Activated CD4-positive, alpha-beta T cell treated with anti-CD3 and anti-CD28 coated beads, Interleukin-2, amount 10 ng/mL, durations not matched to agents 7 days and 5 days (primary cell): ENCODE data around the gene PFDN1. TPM values are rescaled to one million over a fixed set of nuclear protein-coding genes. Genes with fewer than 3 reads are reported as not detected.

Experiments
- CTCF ChIA-PET: fragments of 350-600 bp; sonication (Branson Sonifier 250); formaldehyde crosslinking; loops from one replicate; lab custom pipeline; 2021; ENCODE audit warnings: antibody characterized with exemption; lab: Charles Lee
- POLR2A ChIA-PET: fragments of 350-600 bp; sonication (Branson Sonifier 250); formaldehyde crosslinking; loops from one replicate; lab custom pipeline; 2021; ENCODE audit warnings: antibody characterized with exemption; lab: Charles Lee
- DNase-seq: peaks from one replicate; pipeline ENCODE4 v3.0.0-alpha.2; 2020
- H3K27ac Mint-ChIP-seq: one replicate; pipeline ENCODE4 v1.8.0; 2021; ENCODE audit warnings: mild to moderate bottlenecking, moderate library complexity, mixed read lengths
- H3K27me3 Mint-ChIP-seq: one replicate; pipeline ENCODE4 v1.8.0; 2021; ENCODE audit warnings: mixed read lengths
- H3K36me3 Mint-ChIP-seq: one replicate; pipeline ENCODE4 v1.8.0; 2021; ENCODE audit warnings: low read depth, mixed read lengths
- H3K4me1 Mint-ChIP-seq: one replicate; pipeline ENCODE4 v1.8.0; 2021; ENCODE audit warnings: mixed read lengths
- H3K4me3 Mint-ChIP-seq: one replicate; pipeline ENCODE4 v1.8.0; 2021; ENCODE audit warnings: mild to moderate bottlenecking, moderate library complexity, mixed read lengths
- H3K9me3 Mint-ChIP-seq: one replicate; pipeline ENCODE4 v1.8.0; 2021; ENCODE audit warnings: mixed read lengths
- total RNA-seq, 2 experiments: library from RNA; stranded (reverse); gene quantifications; one replicate each; pipeline ENCODE4 v1.2.3, GENCODE V29; 2021

PFDN1 gene
- total RNA-seq, 2 experiments from 2014 or later, result 60.8 to 70.5 TPM

DNA sequence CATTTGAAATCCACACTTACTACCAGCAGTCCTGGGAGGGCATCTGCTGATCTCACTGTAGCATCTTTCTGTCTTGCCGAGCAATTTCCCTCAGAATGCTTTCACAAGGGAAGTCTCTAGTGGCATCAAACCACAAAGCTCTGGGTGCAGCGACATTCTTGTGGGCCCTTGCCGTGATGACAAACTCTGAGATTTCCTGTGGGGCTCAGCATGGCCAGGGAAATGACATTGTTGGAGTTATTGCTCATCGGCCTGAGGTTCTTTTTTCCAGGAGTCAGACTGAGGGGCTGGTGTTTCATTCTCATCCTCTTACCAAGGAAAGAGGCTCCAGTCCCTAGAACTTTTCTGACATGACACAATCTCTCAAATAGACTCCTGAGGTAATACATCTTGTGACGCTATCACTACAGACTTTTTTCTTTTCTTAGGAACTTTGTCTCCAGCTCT, 51.4 kb downstream of the PFDN1 start:
- ChIA-PET CTCF (interaction anchor here (0.7 to 8.2 kb wide), 8 partner anchors 7 to 383 kb away, joined by 3 to 59 read pairs (median 4); partner anchors contain the start of gene HBEGF), POLR2A (interaction anchor here (0.5 kb wide), 1 partner anchor 52 kb away, joined by 4 read pairs; no protein-coding TSS in a partner anchor)
- Mint-ChIP-seq H3K4me3 (peak overlapping the region; percentile 53), H3K9me3 (peaks cover 2% of the 10 kb centered on the region), H3K27ac (peak overlapping the region; percentile 85), H3K4me1 (peaks cover 36% of the 10 kb centered on the region), H3K36me3 (peaks cover 28% of the 10 kb centered on the region), H3K27me3 (no peaks in the 10 kb centered on the region)
- peak; percentile 80 for DNase-seq

DNA sequence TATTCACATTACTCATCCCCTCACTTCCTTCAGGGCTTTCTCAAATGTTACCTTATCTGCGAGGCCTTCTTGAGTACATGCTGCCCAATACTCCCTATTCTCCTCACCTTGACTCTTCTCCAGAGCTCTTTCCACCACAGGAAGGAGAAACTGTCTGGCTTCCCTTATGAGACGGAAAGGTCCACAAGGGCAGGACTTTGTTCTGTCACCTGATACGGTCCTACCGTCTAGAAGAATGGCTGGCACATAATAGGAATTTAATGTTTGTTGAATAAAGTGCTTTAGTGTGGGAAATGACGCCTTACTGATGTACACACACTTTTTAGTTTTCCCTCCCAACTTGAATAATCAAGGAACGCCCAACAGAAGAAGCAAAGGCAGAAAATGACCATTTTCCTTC, 52.5 kb downstream of the PFDN1 start:
- Mint-ChIP-seq H3K36me3 (peaks cover 30% of the 10 kb centered on the region), H3K4me1 (peaks cover 48% of the 10 kb centered on the region), H3K4me3 (no peak overlapping the region), H3K27ac (peak overlapping the region; percentile 87), H3K27me3 (no peaks in the 10 kb centered on the region), H3K9me3 (peaks cover 2% of the 10 kb centered on the region)
- no peak for DNase-seq
- ChIA-PET CTCF (interaction anchor here (1.4 to 3.1 kb wide), 5 partner anchors 9 to 113 kb away, joined by 4 to 19 read pairs (median 5); partner anchors contain the start of gene HBEGF), POLR2A (no interaction called here)

DNA sequence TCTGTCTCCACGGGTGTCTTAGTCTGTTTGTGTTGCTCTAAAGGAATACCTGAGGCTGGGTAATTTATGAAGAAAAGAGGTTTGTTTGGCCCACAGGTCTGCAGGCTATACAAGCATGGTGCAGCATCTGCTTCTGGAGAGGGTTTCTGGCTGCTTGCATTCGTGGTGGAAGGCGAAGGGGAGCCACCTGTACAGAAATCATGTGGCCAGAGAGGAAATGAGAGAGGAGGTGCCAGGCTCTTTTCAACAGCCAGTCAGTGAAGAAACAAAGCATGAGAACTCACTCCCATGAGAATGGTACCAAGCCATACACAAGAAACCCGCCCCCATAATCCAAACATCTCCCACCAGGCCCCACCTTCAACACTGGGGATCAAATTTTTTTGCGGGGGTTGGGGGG, 53.4 kb downstream of the PFDN1 start:
- POLR2A ChIA-PET, result no interaction called here
- no peaks in the 10 kb centered on the region for H3K27me3 Mint-ChIP-seq
- H3K4me3 Mint-ChIP-seq, result no peak overlapping the region
- H3K9me3 Mint-ChIP-seq, result peaks cover 2% of the 10 kb centered on the region
- H3K4me1 Mint-ChIP-seq, result peaks cover 56% of the 10 kb centered on the region
- H3K36me3 Mint-ChIP-seq, result peaks cover 37% of the 10 kb centered on the region
- DNase-seq, result no peak
- CTCF ChIA-PET, result interaction anchor here (2.7 kb wide), 1 partner anchor 97 kb away, joined by 10 read pairs; the partner anchor contains the start of gene HBEGF
- peak overlapping the region; percentile 87 for H3K27ac Mint-ChIP-seq

DNA sequence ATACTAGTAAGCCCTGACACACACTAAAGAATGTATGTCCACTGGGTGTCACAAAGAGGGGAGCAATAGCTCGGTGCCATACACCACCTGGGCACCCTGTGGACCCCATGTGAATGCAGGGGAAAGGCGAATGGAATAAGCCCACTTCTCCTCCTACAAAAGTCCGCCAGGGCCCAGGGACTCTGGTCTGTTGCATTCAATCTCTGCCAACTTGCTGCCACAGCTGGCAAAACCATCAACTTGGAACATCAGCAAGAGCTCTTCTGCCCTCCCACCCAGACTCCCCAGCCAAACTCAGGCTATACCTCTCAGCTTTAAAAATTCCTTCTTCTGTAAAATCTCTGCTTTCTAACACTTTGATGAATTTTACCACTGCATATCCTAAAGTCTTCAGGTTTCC, 54.5 kb downstream of the PFDN1 start:
- H3K4me1 Mint-ChIP-seq, result peaks cover 59% of the 10 kb centered on the region

DNA sequence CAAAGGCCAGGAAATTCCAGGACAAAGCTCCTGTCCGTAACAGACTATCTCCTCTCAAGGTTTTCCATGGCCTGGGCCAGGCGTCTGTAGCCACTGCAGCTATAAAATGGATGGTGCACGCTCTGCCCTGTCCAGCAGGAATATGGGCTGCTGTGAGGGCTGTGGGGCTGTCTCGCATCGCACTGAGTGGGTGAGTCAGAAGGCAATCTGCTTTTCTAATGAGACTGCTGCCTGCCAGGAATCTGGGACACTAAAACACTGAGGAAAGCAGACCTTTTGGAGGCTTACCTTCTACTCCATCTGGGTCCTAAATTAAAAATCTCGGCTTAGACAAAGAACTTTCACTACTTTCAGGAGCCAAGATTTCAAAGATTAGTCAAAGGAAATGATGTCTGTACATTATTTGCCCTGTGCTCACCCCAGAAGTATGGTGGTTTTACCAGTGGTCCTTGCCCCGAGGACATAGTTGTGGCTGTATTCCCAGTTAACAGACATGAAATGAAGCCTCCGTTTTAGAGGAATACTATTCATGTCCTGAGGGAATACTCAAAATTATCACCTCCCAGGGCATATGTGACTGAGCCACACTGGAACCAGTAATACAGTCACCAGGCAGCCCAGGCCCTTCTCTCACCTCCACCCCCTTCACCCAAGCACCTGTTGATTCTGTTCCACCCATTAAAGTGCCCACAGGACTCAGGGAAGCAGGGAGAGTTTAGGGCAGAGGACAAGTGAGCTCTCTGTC, 56.4 kb downstream of the PFDN1 start:
- H3K27me3 Mint-ChIP-seq, result no peaks in the 10 kb centered on the region
- DNase-seq, result no peak
- H3K27ac Mint-ChIP-seq, result peak overlapping the region; percentile 28
- CTCF ChIA-PET, result interaction anchor here (0.7 to 7.6 kb wide), 6 partner anchors 9 to 1073 kb away, joined by 3 to 88 read pairs (median 40); partner anchors contain the start of genes HBEGF and SLC4A9
- H3K4me3 Mint-ChIP-seq, result no peak overlapping the region
- peaks cover 32% of the 10 kb centered on the region for H3K36me3 Mint-ChIP-seq
- peaks cover 2% of the 10 kb centered on the region for H3K9me3 Mint-ChIP-seq
- peaks cover 59% of the 10 kb centered on the region for H3K4me1 Mint-ChIP-seq
- POLR2A ChIA-PET, result no interaction called here

More for the DNA sequence above, 54.5 kb downstream of the PFDN1 start:
- no peak for DNase-seq
- Mint-ChIP-seq H3K27ac (no peak overlapping the region), H3K4me3 (no peak overlapping the region), H3K9me3 (peaks cover 2% of the 10 kb centered on the region), H3K36me3 (peaks cover 38% of the 10 kb centered on the region), H3K27me3 (no peaks in the 10 kb centered on the region)
- ChIA-PET POLR2A (interaction anchor here (0.6 kb wide), 1 partner anchor 14 kb away, joined by 3 read pairs; no protein-coding TSS in a partner anchor), CTCF (interaction anchor here (1.4 to 7.6 kb wide), 5 partner anchors 47 to 113 kb away, joined by 3 to 88 read pairs (median 7); partner anchors contain the start of genes HBEGF and SLC4A9)

DNA sequence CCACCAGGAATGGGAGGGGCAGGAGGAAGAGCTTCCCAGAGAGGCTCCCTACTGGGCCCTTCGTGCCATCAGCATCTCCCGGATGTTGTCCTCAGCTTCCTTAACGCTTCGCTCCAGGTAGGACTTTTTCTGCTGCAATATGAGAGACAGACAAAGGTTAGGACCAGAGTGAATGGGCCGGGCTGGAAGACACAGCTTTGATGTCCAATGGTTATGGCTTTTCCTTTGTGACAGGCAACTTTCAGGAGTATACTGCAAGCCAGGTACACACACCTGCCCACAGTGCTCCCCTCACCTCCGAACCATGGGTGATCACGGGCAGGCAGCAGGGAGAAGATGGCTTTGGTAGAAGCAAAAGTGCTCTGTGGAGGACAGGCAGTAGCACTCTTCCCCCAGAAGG, 57.0 kb downstream of the PFDN1 start:
- DNase-seq, result no peak
- H3K9me3 Mint-ChIP-seq, result peaks cover 2% of the 10 kb centered on the region
- ChIA-PET POLR2A (no interaction called here), CTCF (interaction anchor here (0.8 to 7.6 kb wide), 7 partner anchors 9 to 119 kb away, joined by 3 to 88 read pairs (median 33); partner anchors contain the start of genes HBEGF and SLC4A9)
- H3K4me1 Mint-ChIP-seq, result peaks cover 58% of the 10 kb centered on the region
- H3K27ac Mint-ChIP-seq, result peak overlapping the region; percentile 42
- no peaks in the 10 kb centered on the region for H3K27me3 Mint-ChIP-seq
- peaks cover 30% of the 10 kb centered on the region for H3K36me3 Mint-ChIP-seq
- no peak overlapping the region for H3K4me3 Mint-ChIP-seq

DNA sequence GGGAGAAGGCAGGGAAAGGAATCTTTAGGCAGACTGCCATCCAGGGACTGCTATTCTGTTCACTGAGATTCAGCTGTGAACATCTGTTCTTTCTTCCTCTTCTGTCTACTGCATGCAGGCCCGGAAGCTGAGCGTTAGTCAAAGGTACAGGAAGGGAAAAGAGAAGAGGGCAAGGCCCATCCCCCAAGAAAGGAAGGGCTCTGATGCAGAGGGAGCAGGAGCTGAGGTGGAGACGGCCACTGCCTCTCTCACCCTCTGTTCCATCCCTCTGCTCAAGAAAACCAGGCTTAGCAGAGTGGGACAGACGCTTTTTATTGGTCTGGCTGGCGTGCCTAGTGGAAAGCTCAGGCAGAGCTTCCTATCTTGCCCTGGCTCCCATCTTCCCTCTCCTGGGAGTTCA, 57.6 kb downstream of the PFDN1 start:
- peak overlapping the region; percentile 87 for H3K27ac Mint-ChIP-seq
- peak; percentile 27 for DNase-seq

DNA sequence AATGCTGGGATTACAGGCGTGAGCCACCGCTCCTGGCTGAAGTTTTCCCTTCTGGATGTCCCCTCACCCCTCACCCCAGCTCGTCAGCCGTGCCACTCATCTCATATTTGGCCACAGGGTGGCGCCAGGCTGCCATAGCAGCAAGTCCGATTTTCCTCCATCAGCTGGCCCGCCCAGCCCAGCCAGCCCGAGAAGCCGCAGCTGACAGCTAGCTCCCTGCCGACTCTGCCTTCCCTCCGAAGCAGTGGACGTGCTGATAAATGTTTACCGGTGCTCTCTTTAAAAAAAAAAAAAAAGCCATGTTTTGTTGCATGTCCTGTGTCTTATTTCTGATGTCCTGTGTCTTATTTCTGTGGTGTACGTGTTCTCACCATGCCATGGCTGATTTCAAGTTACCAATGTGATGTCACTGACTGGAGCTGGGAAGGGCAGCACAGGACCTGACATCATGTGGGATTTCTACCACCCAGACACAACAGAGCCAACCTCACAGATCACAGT, 58.3 kb downstream of the PFDN1 start:
- peaks cover 45% of the 10 kb centered on the region for H3K4me1 Mint-ChIP-seq
- H3K36me3 Mint-ChIP-seq, result peaks cover 20% of the 10 kb centered on the region
- DNase-seq, result peak; percentile 90
- peak overlapping the region; percentile 81 for H3K27ac Mint-ChIP-seq
- H3K9me3 Mint-ChIP-seq, result no peaks in the 10 kb centered on the region
- H3K4me3 Mint-ChIP-seq, result no peak overlapping the region
- ChIA-PET CTCF (interaction anchor here (0.6 to 7.6 kb wide), 32 partner anchors 11 to 585 kb away, joined by 3 to 88 read pairs (median 4); partner anchors contain the start of genes HBEGF and SLC4A9), POLR2A (interaction anchor here (0.7 to 1.2 kb wide), 3 partner anchors 58 to 102 kb away, joined by 3 to 7 read pairs (median 6); partner anchors contain the start of genes HBEGF and PFDN1)
- H3K27me3 Mint-ChIP-seq, result no peaks in the 10 kb centered on the region

More for the DNA sequence above, 57.6 kb downstream of the PFDN1 start:
- CTCF ChIA-PET, result interaction anchor here (0.6 to 7.6 kb wide), 18 partner anchors 9 to 466 kb away, joined by 3 to 88 read pairs (median 4); partner anchors contain the start of genes HBEGF and SLC4A9
- peaks cover 2% of the 10 kb centered on the region for H3K9me3 Mint-ChIP-seq
- no peaks in the 10 kb centered on the region for H3K27me3 Mint-ChIP-seq
- peaks cover 53% of the 10 kb centered on the region for H3K4me1 Mint-ChIP-seq
- POLR2A ChIA-PET, result no interaction called here
- H3K4me3 Mint-ChIP-seq, result peak overlapping the region; percentile 0
- peaks cover 26% of the 10 kb centered on the region for H3K36me3 Mint-ChIP-seq

DNA sequence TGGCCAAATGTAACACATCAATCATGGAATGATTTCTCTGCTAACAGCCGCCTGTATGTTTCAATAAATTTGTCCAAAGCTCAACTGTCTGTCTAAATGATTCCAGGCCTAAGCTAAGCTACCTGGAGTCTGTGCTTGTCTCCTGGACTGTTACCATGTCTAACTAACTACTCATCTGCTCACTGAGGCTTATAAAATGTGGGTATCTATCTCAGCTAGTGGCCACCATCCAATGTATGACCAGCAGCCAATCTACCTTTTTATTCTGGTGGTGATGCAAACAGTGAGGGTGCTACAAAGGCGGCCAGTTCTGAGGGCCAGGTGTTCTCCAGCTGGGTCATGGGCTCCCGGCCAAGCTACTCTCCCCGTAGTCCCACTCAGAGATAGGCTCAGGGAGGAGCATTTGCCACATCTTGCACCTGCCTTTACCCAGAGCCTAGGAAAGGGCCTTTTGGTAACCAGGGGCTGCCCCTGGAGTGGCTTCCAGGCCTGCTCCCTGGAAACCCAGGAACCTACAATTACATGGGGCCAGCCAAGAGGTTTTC, 59.1 kb downstream of the PFDN1 start:
- peak overlapping the region; percentile 9 for H3K27ac Mint-ChIP-seq
- H3K36me3 Mint-ChIP-seq, result peaks cover 15% of the 10 kb centered on the region
- H3K4me1 Mint-ChIP-seq, result peaks cover 37% of the 10 kb centered on the region
- H3K4me3 Mint-ChIP-seq, result no peak overlapping the region
- no peaks in the 10 kb centered on the region for H3K9me3 Mint-ChIP-seq
- CTCF ChIA-PET, result interaction anchor here (0.5 to 7.6 kb wide), 29 partner anchors 11 to 476 kb away, joined by 3 to 88 read pairs (median 5); partner anchors contain the start of genes ANKHD1, HBEGF and SLC4A9
- no peaks in the 10 kb centered on the region for H3K27me3 Mint-ChIP-seq
- POLR2A ChIA-PET, result interaction anchor here (0.6 to 1.2 kb wide), 4 partner anchors 59 to 103 kb away, joined by 3 to 7 read pairs (median 4); partner anchors contain the start of genes HBEGF and PFDN1
- DNase-seq, result no peak

DNA sequence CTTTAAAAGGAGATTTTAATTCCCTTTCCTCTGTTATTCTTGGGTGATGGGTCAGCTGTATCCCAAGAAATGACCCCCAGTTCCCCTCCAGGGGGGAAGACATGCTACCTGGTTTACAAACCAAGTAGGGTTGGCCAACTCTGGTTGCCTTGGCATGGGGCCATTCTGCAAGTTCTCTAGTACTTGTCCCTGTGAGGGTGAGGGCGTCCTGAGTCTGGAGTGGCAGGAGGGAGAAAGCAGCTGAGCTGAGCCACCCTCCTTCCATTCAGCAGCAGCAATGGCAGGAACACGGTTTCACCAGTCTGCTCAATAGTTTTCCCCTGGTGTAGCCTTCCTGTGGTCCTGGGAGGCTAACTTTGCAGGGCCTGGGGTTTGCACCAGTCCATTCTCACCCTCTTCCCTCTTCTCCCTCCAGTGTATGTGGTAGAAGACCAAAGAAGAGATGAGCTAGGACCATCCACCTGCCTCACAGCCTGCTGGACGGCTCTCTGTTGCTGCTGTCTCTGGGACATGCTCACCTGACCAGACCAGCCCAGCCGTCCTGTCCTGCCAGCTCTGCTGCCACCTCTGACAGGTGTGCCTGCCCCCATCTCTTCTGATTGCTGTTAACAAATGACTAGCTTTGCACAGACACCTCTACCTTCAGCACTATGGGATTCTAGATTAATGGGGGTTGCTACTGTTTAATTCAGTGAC, 59.9 kb downstream of the PFDN1 start:
- H3K27ac Mint-ChIP-seq, result no peak overlapping the region
- ChIA-PET CTCF (interaction anchor here (0.5 to 7.6 kb wide), 14 partner anchors 10 to 477 kb away, joined by 3 to 88 read pairs (median 10); partner anchors contain the start of genes ANKHD1, HBEGF and SLC4A9), POLR2A (interaction anchor here (0.6 kb wide), 1 partner anchor 69 kb away, joined by 3 read pairs; no protein-coding TSS in a partner anchor)
- H3K4me1 Mint-ChIP-seq, result peaks cover 31% of the 10 kb centered on the region
- no peak overlapping the region for H3K4me3 Mint-ChIP-seq
- no peaks in the 10 kb centered on the region for H3K27me3 Mint-ChIP-seq
- peaks cover 12% of the 10 kb centered on the region for H3K36me3 Mint-ChIP-seq
- H3K9me3 Mint-ChIP-seq, result no peaks in the 10 kb centered on the region
- DNase-seq, result no peak

DNA sequence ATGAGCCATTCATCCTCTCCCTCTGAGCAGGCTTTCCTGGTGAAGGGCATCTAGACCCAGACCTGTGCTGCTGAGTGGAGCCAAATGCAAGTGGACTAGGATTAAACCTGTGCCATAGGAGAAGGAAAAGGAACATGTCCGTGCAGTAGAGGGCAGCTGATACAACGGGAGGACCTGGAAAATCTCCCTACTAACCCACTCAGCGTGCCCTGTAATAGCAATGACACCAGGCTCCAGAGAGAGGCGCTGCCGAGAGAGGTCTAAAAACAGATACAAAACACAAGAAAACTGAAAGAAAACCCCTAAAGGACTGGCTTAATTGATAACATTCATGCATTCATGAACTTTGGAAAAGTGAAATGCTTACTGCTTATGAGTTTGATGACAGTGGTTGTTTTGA, 60.8 kb downstream of the PFDN1 start:
- no peak for DNase-seq
- Mint-ChIP-seq H3K36me3 (peaks cover 12% of the 10 kb centered on the region), H3K27ac (no peak overlapping the region), H3K4me3 (no peak overlapping the region), H3K4me1 (peaks cover 28% of the 10 kb centered on the region), H3K27me3 (no peaks in the 10 kb centered on the region), H3K9me3 (no peaks in the 10 kb centered on the region)
- POLR2A ChIA-PET, result no interaction called here
- CTCF ChIA-PET, result interaction anchor here (0.8 to 7.6 kb wide), 8 partner anchors 8 to 160 kb away, joined by 3 to 88 read pairs (median 11); partner anchors contain the start of genes ANKHD1 and HBEGF
